Astrocyte (in vitro differentiated cells and primary cell): ENCODE measurements around the gene RHBG.

Experiments
- CTCF ChIP-seq: IDR thresholded peaks from 2 replicates; pipeline ENCODE4 v1.5.1; 2011; ENCODE audit warnings: low read depth, mild to moderate bottlenecking, inconsistent platforms, low read length, moderate library complexity; ENCODE audit not compliant: insufficient read depth
- EZH2 ChIP-seq: IDR thresholded peaks from 2 replicates; pipeline ENCODE4 v1.6.1; 2012; ENCODE audit warnings: mild to moderate bottlenecking, low read length, inconsistent platforms; ENCODE audit not compliant: insufficient read depth

- TF ChIP-seq CTCF (no peak), EZH2 (no peak)
Measured at GRCh38 chr1:156400191-156400935, 31.4 kb downstream of the RHBG start.
